HEK293T (cell line): ENCODE measurements around the gene RHBDL1.

Experiments used
- CTCF ChIA-PET: fragments of 350-600 bp; formaldehyde crosslinking; extraction: SDS; loops from one replicate; lab custom pipeline; 2021; ENCODE audit warnings: antibody characterized with exemption, inconsistent platforms; lab: Yijun Ruan, JAX
- POLR2A ChIA-PET: fragments of 350-600 bp; formaldehyde crosslinking; extraction: SDS; loops from one replicate; lab custom pipeline; 2020; ENCODE audit warnings: antibody characterized with exemption, inconsistent platforms; lab: Yijun Ruan, JAX
- DNase-seq: peaks from one replicate; pipeline ENCODE4 v3.0.0; 2012; ENCODE audit warnings: mixed read lengths; ENCODE audit errors: extremely low spot score
- ARNT ChIP-seq: fragments of 450-650 bp; IDR thresholded peaks from 2 replicates; pipeline ENCODE4 v1.6.1; 2017; ENCODE audit warnings: mild to moderate bottlenecking
- BHLHE40 ChIP-seq: fragments of 450-650 bp; IDR thresholded peaks from 2 replicates; pipeline ENCODE4 v1.6.1; 2016; ENCODE audit warnings: mild to moderate bottlenecking, moderate library complexity, borderline replicate concordance
- CTBP1 ChIP-seq: fragments of 450-650 bp; IDR thresholded peaks from 2 replicates; pipeline ENCODE4 v1.6.1; 2016; ENCODE audit warnings: borderline replicate concordance
- ELF4 ChIP-seq: fragments of 450-650 bp; IDR thresholded peaks from 2 replicates; pipeline ENCODE4 v1.6.1; 2017; ENCODE audit warnings: antibody characterized with exemption
- FOXA1 ChIP-seq: fragments of 450-650 bp; IDR thresholded peaks from 2 replicates; pipeline ENCODE4 v1.6.1; 2016; ENCODE audit warnings: mild to moderate bottlenecking
- FOXK2 ChIP-seq: fragments of 450-650 bp; IDR thresholded peaks from 2 replicates; pipeline ENCODE4 v1.6.1; 2016; ENCODE audit warnings: mild to moderate bottlenecking
- FOXM1 ChIP-seq: fragments of 450-650 bp; IDR thresholded peaks from 2 replicates; pipeline ENCODE4 v1.6.1; 2017; ENCODE audit warnings: mild to moderate bottlenecking, borderline replicate concordance
- HDGF ChIP-seq: fragments of 450-650 bp; IDR thresholded peaks from 2 replicates; pipeline ENCODE4 v1.6.1; 2017; ENCODE audit warnings: antibody characterized with exemption, borderline replicate concordance
- L3MBTL2 ChIP-seq: fragments of 450-650 bp; conservative IDR thresholded peaks from 2 replicates; pipeline ENCODE4 v1.6.1; 2016; ENCODE audit warnings: mild to moderate bottlenecking
- LEF1 ChIP-seq: fragments of 450-650 bp; IDR thresholded peaks from 2 replicates; pipeline ENCODE4 v1.6.1; 2017; ENCODE audit warnings: mild to moderate bottlenecking, borderline replicate concordance
- NFRKB ChIP-seq: fragments of 450-650 bp; IDR thresholded peaks from 2 replicates; pipeline ENCODE4 v1.6.1; 2016; ENCODE audit warnings: mild to moderate bottlenecking, moderate library complexity
- PKNOX1 ChIP-seq: fragments of 450-650 bp; IDR thresholded peaks from 2 replicates; pipeline ENCODE4 v1.6.1; 2016
- SP1 ChIP-seq: fragments of 450-650 bp; IDR thresholded peaks from 2 replicates; pipeline ENCODE4 v1.6.1; 2017
- SUZ12 ChIP-seq: fragments of 450-650 bp; IDR thresholded peaks from 2 replicates; pipeline ENCODE4 v1.6.1; 2016; ENCODE audit warnings: mild to moderate bottlenecking
- TARDBP ChIP-seq: fragments of 450-650 bp; IDR thresholded peaks from 2 replicates; pipeline ENCODE4 v1.6.1; 2016
- ZNF384 ChIP-seq: fragments of 450-650 bp; IDR thresholded peaks from 2 replicates; pipeline ENCODE4 v1.6.1; 2016

The RHBDL1 gene

DNA sequence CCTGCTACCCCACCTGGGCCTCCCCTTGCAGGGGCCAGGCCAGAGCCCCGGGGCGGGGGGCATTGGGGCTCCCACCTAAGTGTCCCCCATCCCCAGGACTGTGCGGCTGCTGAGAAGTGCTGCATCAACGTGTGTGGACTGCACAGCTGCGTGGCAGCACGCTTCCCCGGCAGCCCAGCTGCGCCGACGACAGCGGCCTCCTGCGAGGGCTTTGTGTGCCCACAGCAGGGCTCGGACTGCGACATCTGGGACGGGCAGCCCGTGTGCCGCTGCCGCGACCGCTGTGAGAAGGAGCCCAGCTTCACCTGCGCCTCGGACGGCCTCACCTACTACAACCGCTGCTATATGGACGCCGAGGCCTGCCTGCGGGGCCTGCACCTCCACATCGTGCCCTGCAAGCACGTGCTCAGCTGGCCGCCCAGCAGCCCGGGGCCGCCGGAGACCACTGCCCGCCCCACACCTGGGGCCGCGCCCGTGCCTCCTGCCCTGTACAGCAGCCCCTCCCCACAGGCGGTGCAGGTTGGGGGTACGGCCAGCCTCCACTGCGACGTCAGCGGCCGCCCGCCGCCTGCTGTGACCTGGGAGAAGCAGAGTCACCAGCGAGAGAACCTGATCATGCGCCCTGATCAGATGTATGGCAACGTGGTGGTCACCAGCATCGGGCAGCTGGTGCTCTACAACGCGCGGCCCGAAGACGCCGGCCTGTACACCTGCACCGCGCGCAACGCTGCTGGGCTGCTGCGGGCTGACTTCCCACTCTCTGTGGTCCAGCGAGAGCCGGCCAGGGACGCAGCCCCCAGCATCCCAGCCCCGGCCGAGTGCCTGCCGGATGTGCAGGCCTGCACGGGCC is 42.8 kb upstream of the RHBDL1 start:
- TF ChIP-seq FOXA1: no peak
- TF ChIP-seq FOXK2: no peak
- no peak for TF ChIP-seq ELF4
- TF ChIP-seq ARNT: no peak
- TF ChIP-seq L3MBTL2: no peak
- no peak for TF ChIP-seq ZNF384
- no peak for TF ChIP-seq HDGF
- TF ChIP-seq PKNOX1: no peak
- TF ChIP-seq BHLHE40: no peak
- TF ChIP-seq NFRKB: no peak
- DNase-seq: no peak
- ChIA-PET POLR2A (no interaction called here), CTCF (no interaction called here)

DNA sequence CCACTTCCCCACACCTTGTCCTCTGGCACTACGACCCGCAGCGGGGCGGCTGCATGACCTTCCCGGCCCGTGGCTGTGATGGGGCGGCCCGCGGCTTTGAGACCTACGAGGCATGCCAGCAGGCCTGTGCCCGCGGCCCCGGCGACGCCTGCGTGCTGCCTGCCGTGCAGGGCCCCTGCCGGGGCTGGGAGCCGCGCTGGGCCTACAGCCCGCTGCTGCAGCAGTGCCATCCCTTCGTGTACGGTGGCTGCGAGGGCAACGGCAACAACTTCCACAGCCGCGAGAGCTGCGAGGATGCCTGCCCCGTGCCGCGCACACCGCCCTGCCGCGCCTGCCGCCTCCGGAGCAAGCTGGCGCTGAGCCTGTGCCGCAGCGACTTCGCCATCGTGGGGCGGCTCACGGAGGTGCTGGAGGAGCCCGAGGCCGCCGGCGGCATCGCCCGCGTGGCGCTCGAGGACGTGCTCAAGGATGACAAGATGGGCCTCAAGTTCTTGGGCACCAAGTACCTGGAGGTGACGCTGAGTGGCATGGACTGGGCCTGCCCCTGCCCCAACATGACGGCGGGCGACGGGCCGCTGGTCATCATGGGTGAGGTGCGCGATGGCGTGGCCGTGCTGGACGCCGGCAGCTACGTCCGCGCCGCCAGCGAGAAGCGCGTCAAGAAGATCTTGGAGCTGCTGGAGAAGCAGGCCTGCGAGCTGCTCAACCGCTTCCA is 42.0 kb upstream of the RHBDL1 start:
- CTCF ChIA-PET: no interaction called here
- DNase-seq: no peak
- POLR2A ChIA-PET: no interaction called here
- TF ChIP-seq SUZ12 (no peak), CTBP1 (no peak), ZNF384 (no peak), TARDBP (no peak), PKNOX1 (no peak), L3MBTL2 (no peak), FOXK2 (no peak), FOXM1 (no peak), SP1 (no peak), HDGF (no peak), BHLHE40 (no peak), ELF4 (no peak), LEF1 (no peak)

GRCh38 chr16:634051-634670 is 41.3 kb upstream of the RHBDL1 start:
- ChIA-PET POLR2A (no interaction called here), CTCF (no interaction called here)
- DNase-seq: no peak
- no peak for TF ChIP-seq HDGF
- TF ChIP-seq NFRKB: no peak
- TF ChIP-seq ZNF384: no peak
- no peak for TF ChIP-seq PKNOX1
- no peak for TF ChIP-seq SP1
- TF ChIP-seq ELF4: no peak
- TF ChIP-seq BHLHE40: no peak
- no peak for TF ChIP-seq FOXA1
- TF ChIP-seq ARNT: no peak
- no peak for TF ChIP-seq CTBP1
- TF ChIP-seq TARDBP: no peak
- no peak for TF ChIP-seq SUZ12
- TF ChIP-seq L3MBTL2: no peak
- no peak for TF ChIP-seq FOXK2

GRCh38 chr16:634996-635395 is 40.5 kb upstream of the RHBDL1 start:
- POLR2A ChIA-PET: no interaction called here
- CTCF ChIA-PET: no interaction called here
- no peak for DNase-seq
- TF ChIP-seq FOXA1 (no peak), ELF4 (no peak), PKNOX1 (no peak), NFRKB (no peak), HDGF (no peak), FOXK2 (no peak), ARNT (no peak), BHLHE40 (no peak), CTBP1 (no peak), ZNF384 (no peak), LEF1 (no peak), SUZ12 (no peak)

GRCh38 chr16:635573-636205 is 39.8 kb upstream of the RHBDL1 start:
- CTCF ChIA-PET: no interaction called here
- no peak for DNase-seq
- TF ChIP-seq L3MBTL2 (peak; percentile 58), FOXA1 (no peak)
- POLR2A ChIA-PET: interaction anchor here (0.7 to 3.9 kb wide), 10 partner anchors 11 to 51 kb away, joined by 3 to 21 read pairs (median 4); partner anchors contain the start of genes RHOT2 and WDR90
